ENCODE measurements around the gene LGR4. TPM values are rescaled to one million over a fixed set of nuclear protein-coding genes. Genes with fewer than 3 reads are reported as not detected.
"Not testable (repeated sequence)": the region's sequence is repeated elsewhere in the genome, so short reads cannot be mapped to it uniquely, and the experiment has no call there.

LGR4 gene
- total RNA-seq, 1 donor from 2014 or later = 36.2 TPM

- no peak for DNase-seq (ENCODE audit: low spot score)
- Mint-ChIP-seq H3K27me3 (ENCODE audit: low read depth) (no peaks in the 10 kb centered on the region), H3K9me3 (ENCODE audit: low read depth) (no peaks in the 10 kb centered on the region), H3K27ac (ENCODE audit: unreplicated experiment) (no peak overlapping the region), H3K4me1 (ENCODE audit: low read depth) (peaks cover 56% of the 10 kb centered on the region), H3K36me3 (ENCODE audit: low read depth) (no peaks in the 10 kb centered on the region), H3K4me3 (ENCODE audit: unreplicated experiment) (no peak overlapping the region)
- TF ChIP-seq CTCF (IDR thresholded peaks at IDR 0.05) = no peak
Measured at GRCh38 chr11:27452147-27452546, 20.4 kb downstream of the LGR4 start.

GRCh38 chr11:27451244-27451965 lies 21.2 kb downstream of the LGR4 start:
- TF ChIP-seq CTCF (IDR thresholded peaks at IDR 0.05) = no peak
- Mint-ChIP-seq H3K4me3 (ENCODE audit: unreplicated experiment) (no peak overlapping the region), H3K27me3 (ENCODE audit: low read depth) (no peaks in the 10 kb centered on the region), H3K9me3 (ENCODE audit: low read depth) (no peaks in the 10 kb centered on the region), H3K27ac (ENCODE audit: unreplicated experiment) (peak overlapping the region; percentile 54), H3K36me3 (ENCODE audit: low read depth) (no peaks in the 10 kb centered on the region), H3K4me1 (ENCODE audit: low read depth) (peaks cover 49% of the 10 kb centered on the region)
- no peak for DNase-seq (ENCODE audit: low spot score)

GRCh38 chr11:27448184-27448540 lies 24.4 kb downstream of the LGR4 start:
- not testable (repeated sequence) for H3K27ac Mint-ChIP-seq (ENCODE audit: unreplicated experiment); H3K9me3 Mint-ChIP-seq (ENCODE audit: low read depth); H3K27me3 Mint-ChIP-seq (ENCODE audit: low read depth); H3K4me3 Mint-ChIP-seq (ENCODE audit: unreplicated experiment); H3K36me3 Mint-ChIP-seq (ENCODE audit: low read depth); DNase-seq (ENCODE audit: low spot score)
- peaks cover 40% of the 10 kb centered on the region for H3K4me1 Mint-ChIP-seq (ENCODE audit: low read depth)

- TF ChIP-seq CTCF (IDR thresholded peaks at IDR 0.05) = no peak
- Mint-ChIP-seq H3K27me3 (ENCODE audit: low read depth) (no peaks in the 10 kb centered on the region), H3K9me3 (ENCODE audit: low read depth) (no peaks in the 10 kb centered on the region), H3K4me1 (ENCODE audit: low read depth) (peaks cover 44% of the 10 kb centered on the region), H3K4me3 (ENCODE audit: unreplicated experiment) (no peak overlapping the region), H3K36me3 (ENCODE audit: low read depth) (no peaks in the 10 kb centered on the region), H3K27ac (ENCODE audit: unreplicated experiment) (no peak overlapping the region)
- DNase-seq (ENCODE audit: low spot score) = no peak
Measured at GRCh38 chr11:27447288-27448183, 25.1 kb downstream of the LGR4 start.

- no peak for TF ChIP-seq CTCF (IDR thresholded peaks at IDR 0.05)
- DNase-seq (ENCODE audit: low spot score) = no peak
- no peak overlapping the region for H3K27ac Mint-ChIP-seq (ENCODE audit: unreplicated experiment)
- no peaks in the 10 kb centered on the region for H3K9me3 Mint-ChIP-seq (ENCODE audit: low read depth)
- no peaks in the 10 kb centered on the region for H3K27me3 Mint-ChIP-seq (ENCODE audit: low read depth)
- H3K36me3 Mint-ChIP-seq (ENCODE audit: low read depth) = no peaks in the 10 kb centered on the region
- peaks cover 31% of the 10 kb centered on the region for H3K4me1 Mint-ChIP-seq (ENCODE audit: low read depth)
- no peak overlapping the region for H3K4me3 Mint-ChIP-seq (ENCODE audit: unreplicated experiment)
Measured at GRCh38 chr11:27445625-27446024, 27.0 kb downstream of the LGR4 start.

All from chondrocyte (in vitro differentiated cells).